D341Med (cell line): Measurements from ENCODE around the gene GNAQ.
"Not testable (repeated sequence)": the region's sequence is repeated elsewhere in the genome, so short reads cannot be mapped to it uniquely, and the experiment has no call there.

Source experiments
- DNase-seq: peaks from one replicate; pipeline ENCODE4 v3.0.0; 2012; ENCODE audit warnings: low spot score

The GNAQ gene

DNA sequence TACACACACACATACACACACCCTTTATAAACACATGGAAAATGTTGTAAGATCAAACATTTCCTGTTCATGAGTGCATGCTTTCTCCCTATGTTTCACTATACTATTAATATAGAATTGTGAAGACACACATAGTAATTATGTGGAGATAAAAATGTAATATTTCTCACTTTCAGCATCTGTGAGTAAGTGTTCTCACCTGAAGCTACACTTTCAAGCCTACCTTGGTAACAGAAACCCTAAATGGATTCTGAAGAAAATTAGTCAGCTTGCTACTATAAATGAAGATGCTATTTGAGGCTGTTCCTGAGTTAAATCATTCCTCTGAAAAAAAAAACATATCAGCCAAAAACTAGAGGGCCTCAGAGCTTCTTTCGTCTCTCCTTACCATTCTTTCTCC lies 302.4 kb downstream of the GNAQ start:
- no peak for DNase-seq

DNA sequence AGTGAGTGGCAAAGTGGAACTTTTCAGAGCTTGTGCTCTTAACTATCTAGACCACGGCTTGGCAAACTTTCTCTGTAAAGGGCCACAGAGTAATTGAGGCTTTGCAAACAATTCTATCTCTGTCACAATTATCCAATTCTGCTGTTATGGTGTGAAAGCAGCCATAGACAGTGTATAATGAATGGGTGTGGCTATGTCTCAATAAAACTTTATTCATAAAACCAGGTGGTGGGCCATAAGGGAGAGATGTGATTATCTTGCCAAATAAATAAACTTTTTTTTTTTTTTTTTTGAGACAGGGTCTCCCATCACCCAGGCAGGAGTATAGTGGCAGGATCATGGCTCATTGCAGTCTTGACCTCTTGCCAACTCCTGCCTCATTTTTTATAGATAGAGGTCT lies 304.8 kb downstream of the GNAQ start:
- DNase-seq, result no peak

DNA sequence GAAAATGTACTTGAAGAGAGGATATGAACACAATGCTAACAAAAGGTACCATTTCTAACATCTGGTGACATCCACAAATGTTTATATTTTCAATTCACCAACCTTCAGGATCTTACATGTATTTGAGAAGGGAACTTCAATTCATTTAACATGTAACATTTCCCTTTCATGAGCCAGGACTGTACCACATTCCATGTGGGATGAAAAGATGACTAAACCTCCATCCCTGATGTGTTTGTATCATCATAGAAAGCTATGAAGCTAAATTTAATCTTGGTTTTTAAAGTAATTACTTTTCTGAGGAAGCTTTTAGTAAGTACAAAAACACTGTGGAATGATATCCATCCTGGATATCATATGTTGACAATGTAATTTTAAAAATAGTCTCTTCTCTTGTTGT lies 305.3 kb downstream of the GNAQ start:
- DNase-seq, result no peak

DNA sequence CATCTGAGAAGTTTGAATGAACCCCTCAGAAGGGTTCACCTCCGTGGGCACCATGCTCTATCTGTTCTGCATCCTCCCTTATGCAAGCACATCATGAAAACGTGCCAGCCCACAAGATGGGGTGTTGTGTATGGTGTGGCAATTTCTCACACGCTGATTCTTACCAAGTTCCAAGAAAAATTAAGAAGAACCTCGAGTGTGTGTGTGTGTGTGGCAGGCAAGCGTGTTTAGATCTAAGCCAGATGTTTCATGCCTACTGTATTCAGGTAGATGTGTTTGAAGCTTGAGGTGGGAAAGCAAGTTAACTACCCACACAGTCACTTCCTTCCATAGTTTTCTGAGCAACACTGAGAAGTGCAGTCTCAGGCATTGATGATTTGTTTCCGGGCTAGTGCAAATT lies 305.8 kb downstream of the GNAQ start:
- DNase-seq, result no peak

DNA sequence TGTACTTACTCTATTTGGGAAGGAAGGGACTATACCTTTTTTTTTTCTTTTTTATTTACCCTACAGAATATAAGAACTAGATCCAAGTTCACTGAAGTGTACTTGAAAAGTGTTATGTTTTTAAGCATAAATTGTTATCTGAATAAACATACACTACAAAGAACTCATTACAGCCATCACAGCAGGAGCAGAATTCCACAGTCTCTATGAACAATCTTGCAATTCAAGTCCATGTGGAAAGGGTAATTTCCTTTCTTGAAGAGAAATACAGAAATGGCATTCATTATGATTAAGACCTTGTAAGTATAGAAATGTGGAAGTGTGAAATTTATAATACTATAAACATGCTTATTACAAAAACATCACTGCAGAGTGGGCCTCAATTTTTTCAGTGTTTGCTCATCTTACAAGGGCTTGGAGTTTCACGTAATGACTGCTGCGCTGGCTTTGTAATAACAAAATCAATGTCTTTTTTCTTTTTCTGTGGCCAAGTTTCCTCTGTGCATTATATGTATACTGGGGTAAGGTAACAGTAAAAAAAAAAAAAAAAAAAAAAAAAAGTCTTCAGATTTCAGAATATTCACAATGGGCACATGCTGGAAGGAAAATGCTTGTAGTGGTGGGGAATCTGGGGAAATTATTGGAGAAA lies 306.4 kb downstream of the GNAQ start:
- DNase-seq, result no peak

DNA sequence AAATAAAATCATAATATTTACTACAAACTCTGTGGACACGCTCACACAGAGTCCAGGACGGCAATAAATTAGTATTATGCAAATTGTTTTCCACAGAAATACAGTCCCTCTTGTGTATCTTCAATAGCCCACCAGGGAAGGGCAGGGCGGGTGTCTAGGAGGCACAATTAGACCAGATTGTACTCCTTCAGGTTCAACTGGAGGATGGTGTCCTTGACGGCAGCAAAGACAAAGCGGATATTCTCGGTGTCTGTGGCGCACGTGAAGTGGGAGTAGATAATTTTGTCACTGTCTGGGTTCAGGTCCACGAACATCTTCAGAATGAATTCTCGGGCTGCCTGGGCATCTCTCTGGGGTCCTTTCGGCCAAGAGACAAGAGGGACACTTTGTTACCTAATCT lies 310.5 kb downstream of the GNAQ start:
- DNase-seq, result not testable (repeated sequence)

DNA sequence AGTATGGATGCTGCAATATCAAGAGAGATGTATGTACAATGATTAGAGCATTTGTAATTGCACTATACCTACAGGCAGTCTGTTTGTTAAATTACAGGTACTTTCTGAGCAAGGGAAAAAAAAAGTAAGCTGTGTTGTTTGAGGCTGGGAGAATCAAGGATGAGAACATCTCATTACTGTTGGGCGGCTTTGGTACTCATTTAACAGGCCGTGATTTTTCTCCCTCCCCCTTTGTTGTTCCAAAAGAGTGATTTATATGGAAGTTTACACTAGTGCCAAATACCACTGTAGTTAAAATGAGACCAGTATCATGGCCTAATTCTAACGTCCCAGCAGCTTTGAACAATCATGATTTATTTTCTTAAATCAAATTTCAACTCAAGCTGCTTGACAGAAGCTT lies 312.3 kb downstream of the GNAQ start:
- DNase-seq, result no peak

DNA sequence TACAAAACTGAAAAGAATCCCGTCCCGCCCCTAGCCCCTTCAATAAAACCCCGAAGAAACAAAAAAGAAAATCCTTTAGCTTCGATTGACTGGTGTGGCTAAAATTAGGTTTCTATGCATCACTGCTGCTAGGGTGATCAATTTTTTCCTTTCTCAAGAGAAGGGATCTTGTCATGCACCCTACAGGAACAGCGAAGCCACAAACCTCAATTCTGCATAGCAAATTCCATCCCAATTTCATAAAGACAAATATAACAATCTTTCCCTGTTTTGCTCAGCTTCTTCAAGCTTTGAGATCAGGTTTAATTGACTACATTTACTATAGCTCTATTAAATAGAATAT lies 313.3 kb downstream of the GNAQ start:
- DNase-seq, result not testable (repeated sequence)

DNA sequence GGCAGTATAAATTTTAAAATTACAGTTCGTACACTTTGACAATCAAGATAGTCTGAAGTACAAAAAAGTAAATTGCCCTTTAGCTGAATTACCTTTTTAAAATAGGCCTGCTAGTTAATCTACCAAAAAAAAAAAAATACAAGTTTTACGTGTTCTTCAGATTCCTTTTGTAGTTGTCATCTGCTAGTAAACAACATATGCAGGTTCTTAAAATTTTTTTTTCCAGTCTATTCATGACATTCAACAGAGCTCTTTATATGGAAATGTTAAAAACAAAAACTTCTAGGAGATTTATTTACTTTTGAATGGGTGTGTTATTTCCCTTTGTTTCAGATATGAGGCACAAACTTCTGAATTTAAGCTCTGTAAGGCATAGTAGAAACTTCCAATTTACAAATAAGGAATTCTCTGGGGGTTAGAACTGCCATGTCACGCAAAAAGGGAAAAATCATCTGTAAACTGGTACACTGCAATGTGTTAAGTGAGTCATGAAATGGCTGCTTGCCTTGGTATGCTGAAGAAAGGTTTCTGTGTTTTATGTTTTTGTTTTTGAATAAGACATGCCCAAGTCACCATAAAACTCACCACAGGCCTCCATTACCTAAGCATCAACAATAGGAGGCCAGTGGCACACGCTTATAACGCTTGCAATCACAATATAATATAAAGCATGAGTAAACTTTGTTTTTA lies 313.9 kb downstream of the GNAQ start:
- not testable (repeated sequence) for DNase-seq

DNA sequence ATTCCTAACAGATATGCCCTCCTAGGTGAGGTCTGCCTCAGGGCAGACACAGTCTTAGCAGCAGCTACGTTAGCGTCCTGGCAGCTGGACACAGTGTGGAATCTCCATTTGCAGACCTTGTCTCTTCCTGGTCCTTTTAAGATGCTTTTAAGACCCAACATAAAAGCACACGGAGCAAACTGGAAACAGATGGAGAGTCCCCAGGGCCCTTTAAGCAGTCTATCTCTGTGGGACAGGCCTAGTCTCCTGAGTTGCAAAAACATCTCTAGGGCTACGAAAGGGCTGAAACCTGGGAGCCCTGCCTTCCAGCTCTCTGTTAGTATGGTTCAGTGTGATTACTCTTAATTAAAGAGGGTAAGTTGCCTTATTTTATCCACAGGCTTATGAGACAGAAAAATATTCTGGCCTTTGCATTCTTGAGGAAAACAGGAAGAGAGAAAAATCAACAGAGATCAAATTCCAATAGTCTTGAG lies 317.5 kb downstream of the GNAQ start:
- DNase-seq, result no peak

DNA sequence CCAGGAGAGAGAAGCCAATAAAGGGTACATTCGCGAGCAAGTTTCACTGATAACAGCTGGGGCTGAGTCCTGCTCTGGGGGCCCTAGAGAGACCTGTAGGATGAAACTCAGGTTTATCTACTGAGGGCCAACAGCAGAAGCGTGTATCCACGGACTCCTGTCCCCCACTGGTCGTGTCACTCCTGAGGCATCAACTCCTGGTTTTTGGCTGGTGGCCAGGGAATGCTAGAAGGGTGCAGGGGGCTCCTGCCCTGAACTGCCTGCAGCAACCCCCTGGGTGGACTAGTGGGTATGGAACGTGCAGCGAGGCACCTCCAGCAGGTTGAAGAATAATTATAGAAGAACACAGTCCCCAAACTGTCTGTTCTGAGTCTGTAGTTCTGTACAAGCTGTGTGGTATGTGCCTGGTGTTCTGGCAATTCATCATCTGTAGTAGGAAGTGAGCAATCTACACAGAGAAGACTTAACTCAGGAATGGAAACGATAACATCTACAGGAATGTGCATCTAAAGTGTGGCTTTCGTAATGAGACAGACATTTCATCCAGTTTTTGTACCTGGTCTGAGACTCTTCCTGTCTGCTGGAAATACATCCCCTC lies 319.0 kb downstream of the GNAQ start:
- DNase-seq, result no peak

DNA sequence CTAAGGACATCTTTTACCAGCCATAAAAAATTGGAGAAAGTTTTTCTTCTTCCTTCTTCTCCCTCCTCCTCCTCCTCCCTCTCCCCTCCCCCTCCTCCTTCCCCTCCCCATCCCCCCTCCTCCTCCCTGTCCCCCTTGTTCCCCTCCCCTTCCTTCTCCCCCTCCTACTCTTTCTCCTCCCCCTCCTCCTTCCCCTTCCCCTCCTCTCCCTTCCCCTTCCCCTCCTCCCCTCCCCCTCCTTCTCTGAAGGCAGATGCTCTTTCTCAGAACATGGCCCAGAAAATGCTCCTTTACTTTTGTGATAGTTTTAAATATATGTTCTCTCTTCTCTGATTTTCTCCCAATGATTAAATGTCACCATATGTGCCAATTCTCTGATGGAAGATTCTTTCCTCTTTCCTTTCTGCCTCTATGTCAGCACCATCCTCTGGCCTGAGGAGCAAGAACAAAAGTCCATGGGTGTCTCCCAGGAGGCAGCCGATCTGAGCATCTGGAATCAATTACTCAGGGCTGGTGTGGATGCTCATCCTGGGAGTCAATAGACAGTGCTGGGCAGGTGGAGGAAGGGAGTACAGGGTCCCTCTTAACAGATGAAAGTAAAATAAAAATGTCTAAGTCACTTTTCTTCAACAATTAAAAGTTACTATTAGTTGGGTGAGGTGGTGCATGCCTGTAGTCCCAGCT lies 320.5 kb downstream of the GNAQ start:
- no peak for DNase-seq

DNA sequence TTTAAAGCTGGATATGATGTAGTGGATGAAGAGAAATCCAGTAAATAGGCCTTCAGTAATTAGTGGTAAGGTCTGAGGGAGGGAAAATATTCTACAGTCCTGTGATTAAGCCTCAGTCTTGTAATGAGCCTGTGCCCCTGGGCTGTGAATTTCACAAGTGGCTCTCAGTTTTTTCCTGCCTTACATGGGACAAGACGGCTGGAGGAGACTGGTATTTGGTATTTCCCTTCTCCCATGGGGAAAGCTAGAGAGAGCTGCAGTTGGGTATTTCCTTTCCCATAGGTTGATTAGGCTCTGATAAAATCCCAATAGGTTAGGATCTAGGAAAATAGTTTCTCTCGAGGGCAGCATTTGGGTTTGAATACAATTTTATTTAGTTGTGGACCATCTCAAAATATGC lies 321.3 kb downstream of the GNAQ start:
- DNase-seq, result no peak

DNA sequence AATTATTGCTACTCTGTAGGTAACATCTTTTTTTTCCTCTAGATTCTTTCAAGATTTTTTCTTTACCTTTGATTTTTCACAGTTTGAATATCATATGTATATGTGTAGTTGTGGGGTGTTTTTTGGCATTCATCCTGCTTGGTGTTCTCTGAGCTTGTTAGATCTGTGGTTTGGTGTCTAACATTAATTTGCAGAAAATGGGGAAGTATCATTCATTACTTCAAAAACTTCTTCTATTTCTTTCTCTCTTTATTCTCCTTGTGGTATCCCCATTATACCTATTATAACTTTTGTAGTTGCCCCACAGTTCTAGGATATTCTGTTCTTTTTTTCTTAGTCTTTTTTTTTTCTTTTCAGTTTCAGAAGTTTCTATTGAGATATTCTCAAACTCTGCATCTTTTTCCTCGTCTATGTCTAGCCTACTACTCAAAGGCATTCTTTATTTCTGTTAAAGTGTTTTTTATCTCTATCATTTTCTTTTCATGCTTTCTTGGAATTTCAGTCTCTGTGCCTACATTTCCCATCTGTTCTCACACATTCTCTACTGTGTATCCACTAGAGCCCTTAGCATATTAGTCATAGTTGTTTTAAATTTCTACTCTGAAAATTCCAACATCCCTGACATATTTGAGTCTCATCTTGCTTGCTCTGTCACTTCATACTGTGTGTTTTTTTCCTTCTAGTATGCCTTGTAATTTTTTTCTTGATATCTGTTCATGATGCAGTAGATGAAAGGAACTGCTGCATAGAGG lies 323.4 kb downstream of the GNAQ start:
- no peak for DNase-seq

DNA sequence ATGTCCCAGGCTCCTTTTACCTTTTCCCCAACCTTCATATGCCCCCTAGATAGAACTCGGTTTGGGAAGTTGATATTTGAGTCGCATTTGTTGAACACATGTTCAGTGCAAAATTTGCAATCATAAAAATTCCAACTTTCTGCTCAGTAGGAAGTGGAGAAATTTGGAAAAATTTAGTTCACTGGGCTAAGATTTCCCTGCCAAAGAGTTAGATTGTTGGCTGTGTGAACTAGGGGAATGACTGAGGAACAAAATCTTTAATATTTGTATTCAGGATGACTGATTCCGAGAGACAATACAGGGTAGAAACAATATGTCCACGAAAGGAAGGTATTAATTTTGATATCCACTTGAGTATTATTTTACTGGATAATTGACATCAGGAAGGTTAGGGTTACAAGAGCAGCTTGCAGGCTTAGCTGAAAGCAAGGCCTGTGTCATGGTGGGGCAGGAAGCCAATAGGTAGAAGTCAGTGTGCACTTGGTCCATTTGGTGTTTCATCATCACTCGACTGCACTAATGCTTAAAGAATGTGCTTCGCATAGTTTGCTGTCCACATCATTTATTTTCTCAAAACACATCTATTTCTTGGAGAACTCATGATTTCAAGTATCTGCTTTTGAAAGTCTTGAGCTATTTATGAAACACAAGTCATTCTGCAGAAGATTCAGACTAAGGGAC lies 324.1 kb downstream of the GNAQ start:
- DNase-seq, result no peak

DNA sequence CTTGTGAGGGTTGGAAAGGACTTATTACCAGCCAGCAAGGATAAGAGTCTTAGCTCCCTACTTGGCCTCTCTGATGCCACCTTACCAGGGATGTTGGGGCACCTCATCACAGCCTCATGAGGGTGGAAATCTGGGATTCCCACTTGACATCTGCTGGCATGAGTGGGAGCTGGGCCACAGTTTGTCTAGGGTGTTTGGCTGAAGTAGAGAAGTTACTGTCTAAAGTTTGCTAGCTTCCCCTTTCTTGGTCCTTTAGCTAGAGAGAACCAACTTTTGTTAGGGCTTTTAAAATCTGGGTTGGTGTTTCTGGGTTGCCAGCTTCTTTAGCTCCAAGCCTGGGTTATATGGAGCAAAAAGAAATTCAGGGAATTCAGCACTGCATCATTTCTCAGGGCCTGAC lies 326.0 kb downstream of the GNAQ start:
- DNase-seq, result no peak

DNA sequence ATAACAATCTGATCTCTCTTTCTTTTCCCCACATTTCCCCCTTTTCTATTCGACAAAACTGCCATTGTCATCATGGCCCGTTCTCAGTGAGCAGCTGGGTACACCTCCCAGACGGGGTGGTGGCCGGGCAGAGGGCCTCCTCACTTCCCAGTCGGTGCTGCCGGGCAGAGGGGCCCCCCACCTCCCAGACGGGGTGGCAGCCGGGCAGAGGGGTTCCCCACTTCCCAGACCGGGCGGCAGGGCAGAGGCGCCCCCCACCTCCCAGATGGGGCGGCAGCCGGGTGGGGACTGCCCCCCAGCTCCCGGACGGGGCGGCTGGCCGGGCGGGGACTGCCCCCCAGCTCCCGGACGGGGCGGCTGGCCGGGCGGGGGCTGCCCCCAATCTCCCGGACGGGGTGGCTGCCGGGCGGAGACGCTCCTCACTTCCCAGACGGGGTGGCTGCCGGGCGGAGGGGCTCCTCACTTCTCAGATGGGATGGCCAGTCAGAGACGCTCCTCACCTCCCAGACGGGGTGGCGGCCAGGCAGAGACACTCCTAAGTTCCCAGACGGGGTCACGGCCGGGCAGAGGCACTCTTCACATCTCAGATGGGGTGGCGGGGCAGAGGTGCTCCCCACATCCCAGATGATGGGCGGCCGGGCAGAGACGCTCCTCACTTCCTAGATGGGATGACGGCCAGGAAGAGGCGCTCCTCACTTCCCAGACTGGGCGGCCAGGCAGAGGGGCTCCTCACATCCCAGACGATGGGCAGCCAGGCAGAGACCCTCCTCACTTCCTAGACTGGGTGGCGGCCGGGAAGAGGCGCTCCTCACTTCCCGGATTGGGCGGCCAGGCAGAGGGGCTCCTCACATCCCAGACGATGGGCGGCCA lies 328.9 kb downstream of the GNAQ start:
- DNase-seq, result not testable (repeated sequence)

DNA sequence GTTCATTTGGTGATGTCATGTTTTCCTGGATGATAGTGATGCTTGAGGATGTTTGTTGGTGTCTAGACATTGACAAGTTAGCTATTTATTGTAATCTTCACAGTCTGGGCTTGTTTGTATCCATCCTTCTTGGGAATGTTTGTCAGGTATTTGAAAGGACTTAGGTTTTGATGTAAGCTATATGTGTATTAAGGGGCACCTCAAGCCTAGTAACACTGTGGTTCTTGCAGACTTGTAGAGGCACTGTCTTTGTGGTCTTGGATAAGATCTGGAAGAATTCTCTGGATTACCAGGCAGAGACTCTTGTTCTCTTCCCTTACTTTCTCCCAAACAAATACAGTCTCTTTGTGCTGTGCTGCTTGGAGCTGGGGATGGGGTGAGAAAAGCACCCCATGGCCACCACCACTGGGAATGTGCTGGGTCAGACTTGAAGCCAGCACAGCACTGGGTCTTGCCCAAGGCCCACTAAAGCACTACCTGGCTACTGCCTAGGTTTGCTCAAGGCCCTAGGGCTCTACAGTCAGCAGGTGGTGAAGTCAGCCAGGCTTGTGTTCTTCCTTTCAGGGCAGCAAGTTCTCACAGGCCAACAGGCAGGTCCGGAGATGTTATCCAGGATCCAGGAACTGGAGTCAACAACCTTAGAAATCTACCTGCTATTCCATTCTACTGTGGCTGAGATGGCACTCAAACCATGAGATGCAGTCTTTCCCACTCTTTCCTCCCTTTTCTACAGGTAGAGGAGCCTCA lies 334.2 kb downstream of the GNAQ start:
- DNase-seq, result no peak

DNA sequence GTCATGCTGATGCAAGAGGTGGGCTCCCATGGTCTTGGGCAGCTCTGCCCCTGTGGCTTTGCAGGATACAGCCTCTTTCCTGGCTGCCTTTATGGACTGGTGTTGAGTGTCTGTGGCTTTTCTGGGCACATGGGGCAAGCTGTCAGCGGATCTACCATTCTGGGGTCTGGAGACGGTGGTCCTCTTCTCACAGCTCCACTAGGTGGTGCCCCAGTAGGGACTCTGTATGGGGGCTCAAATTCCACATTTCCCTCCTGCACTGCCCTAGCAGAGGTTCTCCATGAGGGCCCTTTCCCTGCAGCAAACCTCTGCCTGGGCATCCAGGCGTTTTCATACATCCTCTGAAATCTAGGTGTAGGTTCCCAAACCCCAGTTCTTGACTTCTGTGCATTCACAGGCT lies 340.9 kb downstream of the GNAQ start:
- not testable (repeated sequence) for DNase-seq

DNA sequence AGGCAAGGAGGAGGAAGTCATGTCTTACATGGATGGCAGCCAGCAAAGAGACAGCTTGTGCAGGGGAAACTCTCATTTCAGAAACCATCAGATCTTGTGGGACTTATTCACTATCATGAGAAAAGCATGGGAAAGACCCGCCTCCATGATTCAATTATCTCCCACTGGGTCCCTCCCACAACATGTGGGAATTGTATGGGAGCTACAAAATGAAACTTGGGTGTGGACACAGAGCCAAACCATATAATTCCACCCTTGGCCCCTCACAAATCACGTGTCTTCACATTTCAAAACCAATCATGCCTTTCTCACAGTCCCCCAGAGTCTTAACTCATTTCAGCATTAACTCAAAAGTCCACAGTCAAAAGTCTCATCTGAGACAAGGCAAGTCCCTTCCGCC lies 341.5 kb downstream of the GNAQ start:
- not testable (repeated sequence) for DNase-seq
